Measurements from ENCODE around the gene CGNL1.

Gene CGNL1

DNA sequence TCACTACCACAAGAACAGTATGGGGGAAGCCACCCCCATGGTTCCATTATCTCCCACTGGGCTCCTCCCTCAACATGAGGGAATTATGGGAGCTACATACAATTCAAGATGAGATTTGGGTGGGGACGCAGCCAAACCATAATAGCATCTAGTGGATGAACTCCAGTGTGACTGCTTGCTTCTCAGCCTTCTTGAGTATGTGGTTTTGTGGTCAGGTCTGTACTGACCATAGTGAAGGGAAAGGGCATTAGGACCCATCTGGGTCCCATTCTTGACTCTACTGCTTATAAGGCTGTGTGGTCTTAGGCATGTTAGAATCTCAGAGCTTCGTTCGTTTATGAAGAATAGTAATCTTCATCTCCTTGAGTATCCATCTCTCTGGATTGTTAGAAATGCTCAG, 81.4 kb downstream of the CGNL1 start:
- no peak for DNase-seq (ENCODE audit: low read depth in 2 of 2)

- no peak for DNase-seq (ENCODE audit: low read depth in 2 of 2)
Measured at GRCh38 chr15:57458356-57458781, 82.1 kb downstream of the CGNL1 start.

DNA sequence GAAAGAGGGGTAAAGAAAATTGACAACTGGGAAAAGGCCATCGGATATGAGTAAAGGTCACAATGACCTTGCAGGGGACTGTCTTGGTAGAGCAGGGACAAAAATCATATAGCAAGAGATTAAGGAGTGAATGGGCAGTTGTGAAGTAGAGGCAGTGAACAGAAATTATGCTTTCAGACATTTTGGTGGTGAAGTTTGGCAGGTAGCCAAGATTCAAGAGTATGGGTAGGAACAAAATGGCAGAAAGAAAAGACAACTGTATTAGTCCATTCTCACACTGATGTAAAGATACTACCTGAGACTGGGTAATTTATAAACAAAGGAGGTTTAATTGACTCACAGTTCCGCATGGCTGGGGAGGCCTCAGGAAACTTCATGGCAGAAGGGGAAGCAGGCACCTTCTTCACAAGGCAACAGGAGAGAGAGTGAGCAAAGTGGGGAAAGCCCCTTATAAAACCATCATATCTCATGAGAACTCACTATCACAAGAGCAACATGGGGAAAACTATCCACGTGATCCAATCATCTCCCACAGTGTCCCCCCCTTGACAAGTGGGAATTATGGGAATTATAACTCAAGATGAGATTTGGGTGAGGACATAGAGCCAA, 84.0 kb downstream of the CGNL1 start:
- DNase-seq (ENCODE audit: low read depth in 2 of 2), result no peak

GRCh38 chr15:57461541-57461940, 85.2 kb downstream of the CGNL1 start:
- no peak for DNase-seq (ENCODE audit: low read depth in 2 of 2)

DNA sequence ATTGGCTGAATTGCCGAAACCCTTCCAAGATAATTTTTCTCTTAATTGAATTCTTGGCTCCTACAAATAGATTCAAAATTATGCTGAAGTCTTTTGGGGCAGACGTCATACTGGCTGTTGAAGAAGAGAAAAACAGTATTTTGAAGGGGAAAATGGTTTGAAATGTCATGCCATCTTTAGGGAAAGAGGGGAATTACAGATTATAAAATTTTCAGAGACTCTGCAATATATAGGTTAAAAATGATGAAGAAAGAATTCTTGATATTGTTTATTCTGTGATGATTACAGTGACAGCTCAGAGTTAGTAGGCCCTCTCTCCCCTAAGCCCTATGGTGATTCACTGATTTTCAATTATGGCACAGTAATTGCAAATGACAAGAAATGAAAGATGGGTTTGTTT, 86.1 kb downstream of the CGNL1 start:
- DNase-seq (ENCODE audit: low read depth in 2 of 2), result no peak

DNA sequence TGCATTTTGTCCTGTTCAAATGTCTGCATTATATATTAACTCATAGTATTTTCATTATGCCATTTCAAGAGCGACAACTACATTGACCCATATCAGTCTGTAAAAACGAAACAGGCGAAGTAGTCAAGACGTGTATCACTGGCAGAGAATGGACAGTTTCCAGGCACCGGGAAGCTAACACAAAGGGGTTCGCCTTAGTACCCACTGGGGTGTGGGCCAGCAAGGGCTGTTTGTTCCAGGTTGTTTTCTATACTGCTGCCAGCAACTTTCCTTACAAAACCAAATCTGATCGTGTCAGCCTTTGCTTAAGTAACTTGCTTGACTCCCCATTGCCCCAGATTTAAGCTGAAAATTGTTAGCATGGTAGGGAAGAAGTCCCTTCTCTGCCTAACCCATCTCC, 87.1 kb downstream of the CGNL1 start:
- DNase-seq (ENCODE audit: low read depth in 2 of 2), result no peak

DNA sequence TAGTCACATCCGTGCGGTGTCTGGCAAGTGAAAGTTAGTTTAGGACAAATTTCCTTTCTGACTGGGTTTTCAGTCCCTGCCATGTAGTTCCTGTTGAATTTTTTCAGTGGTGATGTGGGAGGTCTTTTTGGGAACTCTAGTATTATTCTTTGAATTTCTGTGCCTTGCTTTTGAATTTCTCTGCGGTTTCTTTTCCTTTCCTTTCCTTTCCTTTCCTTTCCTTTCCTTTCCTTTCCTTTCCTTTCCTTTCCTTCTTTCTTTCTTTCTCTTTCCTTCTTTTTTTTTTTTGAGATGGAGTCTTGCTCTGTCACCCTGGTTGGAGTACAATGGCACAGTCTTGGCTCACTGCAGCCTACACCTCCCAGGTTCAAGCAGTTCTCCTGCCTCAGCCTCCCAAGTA, 88.2 kb downstream of the CGNL1 start:
- no peak for DNase-seq (ENCODE audit: low read depth in 2 of 2)

DNA sequence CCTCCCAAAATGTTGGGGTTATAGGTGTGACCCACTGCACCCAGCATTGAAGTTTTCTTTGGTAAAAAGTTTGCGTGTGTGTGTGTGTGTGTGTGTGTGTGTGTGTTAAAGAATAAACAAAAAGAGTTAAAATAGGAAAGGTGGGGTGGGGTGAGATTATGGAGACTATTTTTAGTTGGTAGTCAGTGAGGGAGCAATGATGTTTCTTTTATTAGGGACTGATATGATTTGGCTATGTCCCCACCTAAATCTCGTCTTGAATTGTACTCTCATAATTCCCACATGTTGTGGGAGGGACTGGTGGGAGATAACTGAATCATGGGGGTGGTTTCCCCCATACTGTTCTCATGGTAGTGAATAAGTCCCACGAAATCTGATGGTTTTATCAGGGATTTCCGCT, 92.2 kb downstream of the CGNL1 start:
- no peak for DNase-seq (ENCODE audit: low read depth in 2 of 2)

DNA sequence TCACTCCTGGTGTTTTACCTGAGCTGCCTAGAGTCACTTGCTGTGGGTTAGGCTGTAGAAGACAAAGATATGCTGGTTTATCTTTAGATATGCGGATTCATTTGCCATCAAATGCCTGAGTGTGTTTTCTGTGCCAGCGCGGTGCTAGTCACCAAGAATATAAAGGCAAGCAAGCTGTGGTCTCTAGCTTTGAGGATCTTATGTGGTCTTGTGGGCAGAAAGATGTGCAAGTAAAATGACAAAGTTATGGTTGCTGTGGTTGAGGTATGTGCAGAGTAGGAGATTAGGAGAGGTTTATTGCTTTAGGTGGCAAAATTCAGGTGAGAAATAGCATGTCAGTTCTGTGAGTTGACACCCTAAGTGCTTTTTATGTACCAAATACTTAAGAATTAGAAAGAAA, 94.2 kb downstream of the CGNL1 start:
- DNase-seq (ENCODE audit: low read depth in 2 of 2), result no peak

DNA sequence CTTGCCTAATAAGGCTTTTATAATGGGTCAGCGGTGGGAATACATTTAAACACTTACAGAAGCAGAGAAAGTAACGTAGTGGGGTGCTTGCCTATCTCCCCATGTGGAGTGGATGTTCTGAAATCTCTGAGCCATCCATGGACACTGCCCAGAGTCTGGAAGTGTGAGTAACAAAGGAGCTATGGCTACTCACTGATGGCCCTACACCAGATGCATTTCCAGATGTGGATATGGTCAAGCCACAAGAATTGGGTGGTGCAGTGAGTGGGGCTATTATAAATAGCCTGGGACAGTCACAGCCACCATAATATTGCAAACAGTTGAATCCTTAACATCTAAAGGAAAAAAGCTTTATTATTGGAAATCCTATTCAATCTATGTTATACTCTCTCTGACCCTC, 96.6 kb downstream of the CGNL1 start:
- DNase-seq (ENCODE audit: low read depth in 2 of 2), result no peak

GRCh38 chr15:57476533-57476975, 100.2 kb downstream of the CGNL1 start:
- DNase-seq (ENCODE audit: low read depth in 2 of 2), result no peak

- no peak for DNase-seq (ENCODE audit: low read depth in 2 of 2)
Measured at GRCh38 chr15:57477736-57478522, 101.6 kb downstream of the CGNL1 start.

- DNase-seq (ENCODE audit: low read depth in 2 of 2), result no peak
Measured at GRCh38 chr15:57479005-57479404, 102.7 kb downstream of the CGNL1 start.

DNA sequence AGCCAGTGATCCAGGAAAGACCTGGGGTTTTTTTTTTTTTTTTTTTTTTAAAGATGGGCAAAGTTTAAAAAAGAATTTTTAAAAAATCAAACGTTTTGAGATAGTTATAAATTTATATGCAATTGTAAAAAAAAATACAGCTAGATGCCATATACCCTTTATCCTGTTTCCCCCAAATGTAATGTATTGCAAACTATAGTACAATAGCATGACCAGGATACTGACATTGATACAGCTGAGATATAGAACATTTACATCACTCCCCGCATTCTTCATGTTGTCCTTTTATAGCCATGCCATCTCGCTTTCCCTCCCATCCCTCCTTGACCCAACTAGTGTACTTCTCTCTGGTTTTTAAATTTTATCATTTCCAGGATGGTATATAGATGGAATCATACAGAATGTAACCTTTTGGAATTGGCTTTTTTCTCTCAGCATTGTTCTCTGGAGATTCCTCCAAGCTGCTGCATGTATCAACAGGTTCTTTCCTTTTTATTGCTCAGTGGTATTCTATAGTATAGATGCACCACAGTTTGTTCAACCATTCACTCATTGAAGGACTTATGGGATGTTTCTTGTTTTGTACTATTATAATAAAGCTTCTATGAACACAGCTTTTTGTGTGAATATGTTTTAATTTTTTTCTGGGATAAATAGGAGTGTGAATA, 104.9 kb downstream of the CGNL1 start:
- DNase-seq (ENCODE audit: low read depth in 2 of 2), result no peak

DNA sequence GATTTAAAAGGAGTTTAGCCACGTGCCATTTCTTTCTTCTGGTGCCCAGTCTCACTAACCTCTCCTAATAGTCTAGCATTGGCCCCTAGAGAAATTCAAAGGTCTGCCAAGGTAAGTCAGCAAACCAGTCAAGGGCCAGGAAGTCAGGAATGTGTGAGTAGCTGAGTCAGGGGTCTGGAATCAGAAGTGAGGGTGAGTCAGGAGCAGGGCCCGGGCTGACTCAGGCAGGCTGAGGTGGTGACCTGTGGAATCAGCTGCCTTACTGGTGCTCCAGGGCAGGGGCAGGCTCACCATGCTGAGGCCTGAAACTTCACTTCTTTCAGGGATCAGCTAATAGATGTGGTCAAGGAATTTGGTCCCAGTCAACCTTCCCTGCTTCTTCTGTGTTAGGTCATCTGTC, 109.6 kb downstream of the CGNL1 start:
- no peak for DNase-seq (ENCODE audit: low read depth in 2 of 2)

DNA sequence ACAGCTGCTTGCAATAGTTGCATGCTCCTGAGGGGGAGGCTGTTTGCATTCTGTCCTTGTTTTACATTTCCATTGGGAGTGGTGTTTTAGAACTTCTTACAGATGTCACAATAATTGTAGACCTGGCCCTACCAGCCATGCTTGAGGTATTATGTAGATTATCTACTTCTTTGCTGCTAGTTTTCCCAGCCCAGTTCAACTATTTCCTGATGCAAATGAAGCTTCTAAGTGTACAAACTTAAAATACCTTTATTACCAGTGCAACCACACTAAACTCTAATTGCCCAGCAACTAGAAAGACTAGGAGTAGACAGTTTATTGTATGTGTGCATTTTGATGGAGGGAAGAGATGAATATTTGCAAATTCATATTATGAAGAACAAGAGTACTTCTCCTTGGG, 110.5 kb downstream of the CGNL1 start:
- DNase-seq (ENCODE audit: low read depth in 2 of 2), result no peak

- DNase-seq (ENCODE audit: low read depth in 2 of 2), result no peak
Measured at GRCh38 chr15:57489122-57489521, 112.8 kb downstream of the CGNL1 start.

DNA sequence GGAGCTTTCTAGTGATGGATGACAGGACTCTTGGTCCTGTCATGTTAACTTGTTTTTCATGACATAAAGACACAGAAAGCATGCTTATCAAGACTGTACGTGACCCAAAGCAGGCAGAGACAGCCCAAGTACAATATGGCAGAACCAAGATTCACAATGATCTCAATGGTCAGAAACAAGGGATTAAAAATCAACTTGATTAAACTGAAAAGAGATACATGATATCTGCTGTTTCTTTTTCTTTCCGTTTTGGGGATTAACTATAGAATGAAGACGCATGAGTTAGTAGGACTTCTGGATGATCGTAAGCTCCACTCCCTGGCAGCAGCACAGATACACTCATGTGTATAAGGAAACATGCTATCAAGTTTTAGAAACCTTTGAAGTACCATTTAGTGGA, 117.0 kb downstream of the CGNL1 start:
- no peak for DNase-seq (ENCODE audit: low read depth in 2 of 2)

DNA sequence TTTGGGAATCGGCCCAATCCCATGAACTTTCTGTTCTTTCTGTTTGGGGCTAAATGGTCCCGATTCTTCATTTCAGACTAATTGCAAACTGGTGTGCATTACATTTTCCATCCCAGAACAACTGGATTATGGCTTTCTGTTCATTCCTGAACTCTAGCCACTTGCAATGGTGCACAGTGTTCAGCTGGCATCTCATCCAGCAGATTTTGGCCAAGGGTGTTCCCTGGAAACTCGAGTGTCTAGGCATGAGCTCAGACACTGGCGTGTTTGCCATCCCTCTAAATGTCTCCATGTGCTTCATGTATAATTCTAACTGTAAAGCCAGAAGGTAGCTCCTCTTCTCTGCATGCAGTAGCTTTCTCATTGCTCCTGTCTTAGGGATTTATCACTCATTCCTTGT, 118.3 kb downstream of the CGNL1 start:
- no peak for DNase-seq (ENCODE audit: low read depth in 2 of 2)

DNA sequence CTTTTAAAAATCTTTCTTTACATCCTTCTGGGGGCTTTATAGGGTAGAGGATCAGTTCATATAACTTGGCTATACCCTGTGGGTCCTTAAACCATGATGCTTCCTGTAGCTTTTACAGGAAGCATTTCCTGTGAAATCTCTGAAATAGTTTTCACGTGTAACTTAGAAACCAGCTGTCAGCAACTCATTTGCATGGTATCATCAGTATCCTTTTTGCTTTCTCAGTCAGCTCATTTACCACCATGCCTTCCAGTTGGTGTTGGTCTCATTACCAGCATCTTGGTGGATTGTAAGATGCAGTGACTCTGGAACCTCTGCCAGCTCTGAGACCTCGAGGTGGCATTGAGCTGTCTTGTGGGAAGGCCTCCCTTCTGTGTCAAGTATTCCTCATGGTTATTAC, 118.7 kb downstream of the CGNL1 start:
- no peak for DNase-seq (ENCODE audit: low read depth in 2 of 2)

- no peak for DNase-seq (ENCODE audit: low read depth in 2 of 2)
Measured at GRCh38 chr15:57495554-57496165, 119.4 kb downstream of the CGNL1 start.

DNA sequence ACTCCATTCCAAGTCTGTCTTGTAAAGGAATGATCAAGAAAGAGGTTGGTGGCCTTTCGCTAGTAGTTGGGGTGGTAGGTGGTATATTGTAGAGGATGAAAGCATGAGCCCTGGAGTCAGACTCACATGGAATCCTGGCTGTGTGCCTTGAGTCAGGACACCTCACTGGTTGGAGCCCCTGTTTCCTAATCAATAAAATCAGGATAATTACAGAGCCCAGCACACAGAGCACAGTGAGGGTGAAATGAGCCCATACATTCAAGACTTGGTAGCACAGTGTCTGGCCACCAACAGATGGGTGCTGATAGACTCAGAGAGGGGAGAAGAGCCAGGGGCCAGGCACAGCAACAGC, 120.3 kb downstream of the CGNL1 start:
- no peak for DNase-seq (ENCODE audit: low read depth in 2 of 2)

Measured in stimulated activated CD8-positive, alpha-beta memory T cell treated with anti-CD3 and anti-CD28 coated beads, Interleukin-2, amount 100 ng/mL, for 1 hour (primary cell).